Measurements from ENCODE around the gene FPR1. TPM values are rescaled to one million over a fixed set of nuclear protein-coding genes. Genes with fewer than 3 reads are reported as not detected.

The FPR1 gene
- total and polyA plus RNA-seq, 2 of the 4 experiments (the other 2 are of a cell fraction) = not detected

DNA sequence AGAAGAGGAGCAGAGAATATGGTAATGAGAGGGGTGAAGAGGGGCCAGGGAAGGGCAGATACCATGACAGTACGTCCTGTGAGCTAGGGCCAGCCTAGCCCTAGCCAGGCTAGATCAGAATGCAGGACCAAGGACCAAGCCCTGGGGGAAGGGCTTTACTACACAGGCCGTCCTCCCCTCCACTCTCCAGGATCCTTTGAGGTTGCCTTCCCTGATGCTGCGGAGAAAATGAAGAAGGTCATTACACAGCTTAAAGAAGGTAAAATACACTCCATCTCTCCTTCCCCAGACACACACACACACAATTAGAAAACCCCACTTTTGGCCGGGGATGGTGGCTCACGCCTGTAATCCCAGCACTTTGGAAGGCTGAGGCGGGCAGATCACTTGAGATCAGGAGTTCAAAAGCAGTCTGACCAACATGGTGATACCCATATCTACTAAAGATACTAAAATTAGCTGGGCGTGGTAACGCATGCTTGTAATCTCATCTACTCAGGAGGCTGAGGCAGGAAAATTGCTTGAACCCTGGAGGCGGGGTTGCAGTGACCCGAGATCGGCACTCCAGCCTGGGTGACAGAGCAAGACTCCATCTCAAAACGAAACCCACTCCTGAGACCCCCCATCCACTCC is 50.1 kb downstream of the FPR1 start:
- DNase-seq (no peak), ATAC-seq (ENCODE audit: low read depth) (no peak)
- Histone ChIP-seq H3K9me3 (ENCODE audit: control insufficient read depth, insufficient read depth, low read length) (no peaks in the 10 kb centered on the region), H3K27me3 (ENCODE audit: control insufficient read depth, insufficient read depth, low read length) (no peaks in the 10 kb centered on the region), H4K91ac (ENCODE audit: insufficient read depth, low read depth, low read length) (no peak overlapping the region), H2AK5ac (ENCODE audit: low read depth, low read length) (no peak overlapping the region), H4K8ac (ENCODE audit: low read depth in 2 of 2, low read length in 2 of 2) (no peak overlapping the region), H2BK20ac (ENCODE audit: low read depth, low read length) (no peak overlapping the region), H3K79me1 (ENCODE audit: low read depth in 1 of 2, low read length in 2 of 2) (peaks cover 35 to 68% of the 10 kb centered on the region in 2 experiments), H3K4me1 (ENCODE audit: control insufficient read depth, insufficient read depth, low read length) (0 out of 2 replicates have a peak, but pooled peaks cover 2% of the 10 kb centered on the region), H3K27ac (ENCODE audit: insufficient read depth, low read length) (no peak overlapping the region), H2BK15ac (ENCODE audit: low read depth, low read length) (no peak overlapping the region), H4K5ac (ENCODE audit: low read depth, low read length) (no peak overlapping the region), H2BK120ac (ENCODE audit: low read depth, low read length) (no peak overlapping the region), H3K4me3 (ENCODE audit: insufficient read depth, low read depth, low read length) (no peak overlapping the region), H2AK9ac (replicated peaks; ENCODE audit: low read depth, low read length, poor library complexity) (no peak overlapping the region), H3K18ac (ENCODE audit: low read depth, low read length) (no peak overlapping the region), H2AFZ (replicated peaks; ENCODE audit: low read length, poor library complexity) (no peak overlapping the region), H4K20me1 (ENCODE audit: insufficient read depth, low read length) (peaks cover 47% of the 10 kb centered on the region), H2BK5ac (ENCODE audit: low read depth, low read length, poor library complexity, severe bottlenecking) (no peak overlapping the region), H3K14ac (replicated peaks; ENCODE audit: low read depth, low read length) (no peak overlapping the region), H3K4ac (ENCODE audit: low read depth, low read length) (no peak overlapping the region), H3K56ac (ENCODE audit: extremely low read depth, insufficient read depth, low read length) (no peak overlapping the region), H3K23ac (ENCODE audit: low read depth, low read length) (no peak overlapping the region), H3K9ac (ENCODE audit: low read depth, low read length) (no peak overlapping the region), H3K36me3 (ENCODE audit: control insufficient read depth, insufficient read depth, low read length) (peaks cover 70% of the 10 kb centered on the region), H3K4me2 (ENCODE audit: low read depth, low read length) (no peak overlapping the region), H3K9me1 (ENCODE audit: insufficient read depth, low read length) (peaks cover 17% of the 10 kb centered on the region)
- dilution Hi-C loops (cut with HindIII; ENCODE audit: low sequenced_read_pairs, unreplicated experiment) (no loop called here), intact Hi-C loops (cut with micrococcal nuclease) (no loop called here), in situ Hi-C loops (cut with MboI; ENCODE audit: low sequenced_read_pairs) (no loop called here)
- WGBS, 2 experiments (ENCODE audit: extremely low coverage in 2 of 2, insufficient read length in 1 of 2) = 56% methylated on average over 3 of the region's 12 CpGs; no CpG with 5 or more reads in 1 of the 2 experiments
- CTCF ChIA-PET = no interaction called here
- POLR2A ChIA-PET (ENCODE audit: unreplicated experiment) = interaction anchor here (0.5 kb wide), 1 partner anchor 340 kb away, joined by 3 read pairs; no protein-coding TSS in a partner anchor
- no peak for TF ChIP-seq BHLHE40 (IDR thresholded peaks at IDR 0.05; ENCODE audit: low read depth, low read length)
- no peak for TF ChIP-seq CEBPB (IDR thresholded peaks at IDR 0.05; ENCODE audit: low read depth, low read length)
- no peak for TF ChIP-seq CHD1 (IDR thresholded peaks at IDR 0.05; ENCODE audit: low read depth, low read length)
- no peak for TF ChIP-seq RCOR1 (IDR thresholded peaks at IDR 0.05; ENCODE audit: insufficient replicate concordance, low read length)
- TF ChIP-seq SMC3 (IDR thresholded peaks at IDR 0.05; ENCODE audit: low read depth, low read length) = no peak
- TF ChIP-seq, protein P1, sequence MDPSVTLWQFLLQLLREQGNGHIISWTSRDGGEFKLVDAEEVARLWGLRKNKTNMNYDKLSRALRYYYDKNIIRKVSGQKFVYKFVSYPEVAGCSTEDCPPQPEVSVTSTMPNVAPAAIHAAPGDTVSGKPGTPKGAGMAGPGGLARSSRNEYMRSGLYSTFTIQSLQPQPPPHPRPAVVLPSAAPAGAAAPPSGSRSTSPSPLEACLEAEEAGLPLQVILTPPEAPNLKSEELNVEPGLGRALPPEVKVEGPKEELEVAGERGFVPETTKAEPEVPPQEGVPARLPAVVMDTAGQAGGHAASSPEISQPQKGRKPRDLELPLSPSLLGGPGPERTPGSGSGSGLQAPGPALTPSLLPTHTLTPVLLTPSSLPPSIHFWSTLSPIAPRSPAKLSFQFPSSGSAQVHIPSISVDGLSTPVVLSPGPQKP (IDR thresholded peaks at IDR 0.05; ENCODE audit: borderline replicate concordance, low read depth, low read length) = no peak
- TF ChIP-seq POLR2A (IDR thresholded peaks at IDR 0.05; ENCODE audit: low read depth, low read length) = no peak
- no TSS peak for BruUV-seq (replicated peaks)
